NCI-H1092 treated with DMSO at 0.1 percent for 48 hours (cell line): ENCODE results near the gene HSPA12A.

Source experiments
- DNase-seq: peaks from one replicate; lab custom pipeline; 2025; lab: John Stamatoyannopoulos, UW

The HSPA12A gene

GRCh38 chr10:116665541-116666125 is 76.7 kb downstream of the HSPA12A start:
- DNase-seq: no peak

GRCh38 chr10:116664631-116665030 is 77.7 kb downstream of the HSPA12A start:
- DNase-seq: no peak

- no peak for DNase-seq
Observed at GRCh38 chr10:116663342-116663741, 79.0 kb downstream of the HSPA12A start.

- no peak for DNase-seq
Observed at GRCh38 chr10:116660860-116661259, 81.5 kb downstream of the HSPA12A start.

- no peak for DNase-seq
Observed at GRCh38 chr10:116659049-116659670, 83.2 kb downstream of the HSPA12A start.

- no peak for DNase-seq
Observed at GRCh38 chr10:116657863-116658551, 84.4 kb downstream of the HSPA12A start.

- DNase-seq: no peak
Observed at GRCh38 chr10:116656044-116656443, 86.3 kb downstream of the HSPA12A start.

- no peak for DNase-seq
Observed at GRCh38 chr10:116655568-116655967, 86.8 kb downstream of the HSPA12A start.

GRCh38 chr10:116654816-116655215 is 87.5 kb downstream of the HSPA12A start:
- DNase-seq: no peak

- DNase-seq: no peak
Observed at GRCh38 chr10:116653885-116654284, 88.5 kb downstream of the HSPA12A start.

GRCh38 chr10:116648903-116649302 is 93.5 kb downstream of the HSPA12A start:
- DNase-seq: no peak

GRCh38 chr10:116646502-116646901 is 95.9 kb downstream of the HSPA12A start:
- no peak for DNase-seq

GRCh38 chr10:116637830-116638229 is 104.5 kb downstream of the HSPA12A start:
- no peak for DNase-seq

- no peak for DNase-seq
Observed at GRCh38 chr10:116636976-116637375, 105.4 kb downstream of the HSPA12A start.

GRCh38 chr10:116636385-116636784 is 106.0 kb downstream of the HSPA12A start:
- no peak for DNase-seq

- no peak for DNase-seq
Observed at GRCh38 chr10:116634126-116634975, 108.0 kb downstream of the HSPA12A start.

- no peak for DNase-seq
Observed at GRCh38 chr10:116633216-116633600, 109.2 kb downstream of the HSPA12A start.

- DNase-seq: no peak
Observed at GRCh38 chr10:116632596-116633215, 109.7 kb downstream of the HSPA12A start.

- DNase-seq: no peak
Observed at GRCh38 chr10:116631871-116632295, 110.5 kb downstream of the HSPA12A start.

- DNase-seq: no peak
Observed at GRCh38 chr10:116630020-116630419, 112.3 kb downstream of the HSPA12A start.

- no peak for DNase-seq
Observed at GRCh38 chr10:116629340-116629739, 113.0 kb downstream of the HSPA12A start.

- no peak for DNase-seq
Observed at GRCh38 chr10:116627386-116627933, 114.9 kb downstream of the HSPA12A start.
